WERI-Rb-1 (cell line): Measurements from ENCODE around the gene KIF5C.

Experiments used
- DNase-seq: peaks from one replicate; pipeline ENCODE4 v3.0.0-alpha.2; 2020
- H3K27ac ChIP-seq: fragments of 250-450 bp; sonication (Bioruptor Pico); 2 replicates; pipeline ENCODE4 v1.5.1; 2020; ENCODE audit warnings: mild to moderate bottlenecking, moderate library complexity
- H3K27me3 ChIP-seq: fragments of 250-450 bp; sonication (Bioruptor Pico); 2 replicates; pipeline ENCODE4 v1.5.1; 2021; ENCODE audit warnings: mild to moderate bottlenecking, low read depth, moderate library complexity; ENCODE audit not compliant: insufficient read depth, severe bottlenecking
- H3K36me3 ChIP-seq: fragments of 250-450 bp; sonication (Bioruptor Pico); 2 replicates; pipeline ENCODE4 v1.5.1; 2020; ENCODE audit warnings: mild to moderate bottlenecking, moderate library complexity
- H3K4me3 ChIP-seq: 2 replicates; pipeline ENCODE4 v1.5.1; 2011; ENCODE audit warnings: low read depth, mild to moderate bottlenecking, control low read depth, low read length
- H3K9me3 ChIP-seq: fragments of 250-450 bp; sonication (Bioruptor Pico); 2 replicates; pipeline ENCODE4 v1.5.1; 2021; ENCODE audit warnings: mild to moderate bottlenecking, moderate library complexity; ENCODE audit not compliant: severe bottlenecking
- CTCF ChIP-seq: IDR thresholded peaks from 2 replicates; pipeline ENCODE4 v1.5.1; 2011; ENCODE audit warnings: low read depth, mild to moderate bottlenecking, control low read depth, inconsistent platforms, low read length

KIF5C gene

GRCh38 chr2:149062531-149062930 lies 187.5 kb downstream of the KIF5C start:
- TF ChIP-seq CTCF, result no peak
- Histone ChIP-seq H3K4me3 (no peak overlapping the region), H3K27me3 (peaks cover 2% of the 10 kb centered on the region), H3K27ac (no peak overlapping the region), H3K36me3 (no peaks in the 10 kb centered on the region), H3K9me3 (no peaks in the 10 kb centered on the region)
- DNase-seq, result no peak

GRCh38 chr2:149063177-149063576 lies 188.2 kb downstream of the KIF5C start:
- Histone ChIP-seq H3K36me3 (no peaks in the 10 kb centered on the region), H3K9me3 (no peaks in the 10 kb centered on the region), H3K27me3 (peaks cover 1% of the 10 kb centered on the region), H3K4me3 (no peak overlapping the region), H3K27ac (no peak overlapping the region)
- DNase-seq, result no peak
- no peak for TF ChIP-seq CTCF

GRCh38 chr2:149064365-149064841 lies 189.4 kb downstream of the KIF5C start:
- H3K9me3 ChIP-seq, result no peaks in the 10 kb centered on the region
- DNase-seq, result no peak
- H3K36me3 ChIP-seq, result no peaks in the 10 kb centered on the region
- no peak overlapping the region for H3K4me3 ChIP-seq
- TF ChIP-seq CTCF, result no peak
- H3K27me3 ChIP-seq, result no peaks in the 10 kb centered on the region
- no peak overlapping the region for H3K27ac ChIP-seq

GRCh38 chr2:149064856-149065630 lies 190.0 kb downstream of the KIF5C start:
- no peak for DNase-seq
- no peak for TF ChIP-seq CTCF
- Histone ChIP-seq H3K36me3 (no peaks in the 10 kb centered on the region), H3K4me3 (no peak overlapping the region), H3K9me3 (no peaks in the 10 kb centered on the region), H3K27me3 (no peaks in the 10 kb centered on the region), H3K27ac (no peak overlapping the region)

GRCh38 chr2:149068225-149068995 lies 193.4 kb downstream of the KIF5C start:
- H3K27me3 ChIP-seq, result no peaks in the 10 kb centered on the region
- no peaks in the 10 kb centered on the region for H3K9me3 ChIP-seq
- DNase-seq, result no peak
- H3K4me3 ChIP-seq, result no peak overlapping the region
- H3K36me3 ChIP-seq, result no peaks in the 10 kb centered on the region
- TF ChIP-seq CTCF, result no peak
- H3K27ac ChIP-seq, result no peak overlapping the region
